Liver (tissue), 9 donors: ENCODE results near the gene KRTAP22-2. TPM values are rescaled to one million over a fixed set of nuclear protein-coding genes. Genes with fewer than 3 reads are reported as not detected.

Source experiments
- DNase-seq: peaks from one replicate; pipeline ENCODE4 v3.0.0-alpha.2; 2017; ENCODE audit warnings: low spot score
- H3K27ac ChIP-seq, 2 donors: one replicate each; pipeline ENCODE4 v1.7.0; 2013; ENCODE audit warnings: inconsistent platforms in 2 of 2, low read length in 2 of 2, control low read depth in 1 of 2, low read depth in 1 of 2, mild to moderate bottlenecking in 1 of 2
- H3K27me3 ChIP-seq, 4 donors: one replicate each; pipeline versions ENCODE4 v1.6.1 to v1.7.0; 2013; ENCODE audit warnings: low read length in 3 of 4, inconsistent platforms in 1 of 4, mild to moderate bottlenecking in 1 of 4, moderate library complexity in 1 of 4; ENCODE audit not compliant: control insufficient read depth in 4 of 4, insufficient read depth in 4 of 4
- H3K36me3 ChIP-seq, 4 donors: one replicate each; pipeline versions ENCODE4 v1.6.1 to v1.7.0; 2013; ENCODE audit warnings: low read length in 3 of 4, mild to moderate bottlenecking in 3 of 4, low read depth in 1 of 4, moderate library complexity in 1 of 4; ENCODE audit not compliant: control insufficient read depth in 4 of 4, insufficient read depth in 3 of 4
- H3K4me1 ChIP-seq, 4 donors: one replicate each; pipeline versions ENCODE4 v1.6.1 to v1.7.0; 2013; ENCODE audit warnings: low read length in 3 of 4, mild to moderate bottlenecking in 3 of 4, moderate library complexity in 1 of 4; ENCODE audit not compliant: control insufficient read depth in 4 of 4, insufficient read depth in 4 of 4
- H3K4me3 ChIP-seq, 3 donors: one replicate each; pipeline versions ENCODE4 v1.6.1 to v1.7.0; 2013; ENCODE audit warnings: low read length in 3 of 3, control low read depth in 1 of 3, low read depth in 1 of 3, mild to moderate bottlenecking in 1 of 3
- H3K9ac ChIP-seq, 2 donors: one replicate each; pipeline ENCODE4 v1.7.0; 2013; ENCODE audit warnings: low read length in 2 of 2, mild to moderate bottlenecking in 2 of 2, moderate library complexity in 2 of 2, control low read depth in 1 of 2, low read depth in 1 of 2
- H3K9me3 ChIP-seq, 4 donors: one replicate each; pipeline versions ENCODE4 v1.6.1 to v1.7.0; 2013; ENCODE audit warnings: low read length in 3 of 4; ENCODE audit not compliant: control insufficient read depth in 4 of 4
- EGR1 ChIP-seq, 2 donors: IDR thresholded peaks; 2 replicates each; pipeline ENCODE4 v1.6.1; 2016 to 2018; ENCODE audit warnings: antibody characterized with exemption in 2 of 2, low read depth in 2 of 2
- FOXA1 ChIP-seq: IDR thresholded peaks from 2 replicates; pipeline ENCODE4 v1.6.1; 2016; ENCODE audit warnings: antibody characterized with exemption
- FOXA2 ChIP-seq: IDR thresholded peaks from 2 replicates; pipeline ENCODE4 v1.6.1; 2016; ENCODE audit warnings: antibody characterized with exemption
- GABPA ChIP-seq, 2 donors: IDR thresholded peaks in 1 of 2; conservative IDR thresholded peaks in 1 of 2; 2 replicates each; pipeline ENCODE4 v1.6.1; 2016; ENCODE audit warnings: antibody characterized with exemption in 2 of 2, mild to moderate bottlenecking in 1 of 2, moderate library complexity in 1 of 2
- HNF4A ChIP-seq, 2 donors: conservative IDR thresholded peaks; 2 replicates each; pipeline ENCODE4 v1.6.1; 2016; ENCODE audit warnings: antibody characterized with exemption in 2 of 2, mild to moderate bottlenecking in 2 of 2
- HNF4G ChIP-seq: IDR thresholded peaks from 2 replicates; pipeline ENCODE4 v1.6.1; 2016; ENCODE audit warnings: antibody characterized with exemption
- NR2F2 ChIP-seq: IDR thresholded peaks from 2 replicates; pipeline ENCODE4 v1.6.1; 2016; ENCODE audit warnings: antibody characterized with exemption
- RXRA ChIP-seq, 2 donors: IDR thresholded peaks; 2 replicates each; pipeline ENCODE4 v1.6.1; 2017 to 2018; ENCODE audit warnings: antibody characterized with exemption in 2 of 2, mild to moderate bottlenecking in 1 of 2
- SP1 ChIP-seq: IDR thresholded peaks from 2 replicates; pipeline ENCODE4 v1.6.1; 2018; ENCODE audit warnings: antibody characterized with exemption, mild to moderate bottlenecking
- YY1 ChIP-seq: IDR thresholded peaks from 2 replicates; pipeline ENCODE4 v1.6.1; 2016; ENCODE audit warnings: antibody characterized with exemption, mild to moderate bottlenecking
- polyA plus RNA-seq, 2 donors: library from polyadenylated mRNA; stranded (reverse) in 1 of 2; unstranded in 1 of 2; fragments of 200-250 nt in 1 of 2; fragments of >200 nt in 1 of 2; fragmentation: Nextera tagmentation in 1 of 2; extraction: Ambion mirVana in 1 of 2; gene quantifications; one replicate each; pipeline versions ENCODE4 v1.2.1 to v1.2.3, GENCODE V29; 2013 to 2015
- total RNA-seq, 2 donors: library from RNA; depleted of rRNA; stranded (reverse); fragments of >200 nt; gene quantifications; one replicate each; pipeline ENCODE4 v1.2.3, GENCODE V29; 2014
- TF ChIP-seq, protein P1 (sequence below): IDR thresholded peaks from 2 replicates; pipeline ENCODE4 v1.6.1; 2016; ENCODE audit warnings: antibody characterized with exemption
- TF ChIP-seq, protein P2 (sequence below): fragments of 150-350 bp; IDR thresholded peaks from 2 replicates; pipeline ENCODE4 v1.5.1; 2017; ENCODE audit warnings: improper control_type of control experiment, low read depth, low read length; ENCODE audit not compliant: missing input control
- TF ChIP-seq, protein P3 (sequence below): IDR thresholded peaks from 2 replicates; pipeline ENCODE4 v1.6.1; 2016; ENCODE audit warnings: antibody characterized with exemption, mild to moderate bottlenecking
- TF ChIP-seq, protein P4 (sequence below): IDR thresholded peaks from 2 replicates; pipeline ENCODE4 v1.6.1; 2016; ENCODE audit warnings: antibody characterized with exemption
- TF ChIP-seq, protein P5 (sequence below): IDR thresholded peaks from 2 replicates; pipeline ENCODE4 v1.6.1; 2016; ENCODE audit warnings: antibody characterized with exemption
- donor health status: healthy.
- donor health status: healthy.
- donor health status: healthy.
- donor health status: healthy.
- donor health status: healthy.

KRTAP22-2 gene
- total and polyA plus RNA-seq, 4 donors = not detected

- no peak overlapping the region for H3K27ac ChIP-seq
These were observed 12.4 kb downstream of the KRTAP22-2 start for GRCh38 chr21:30577766-30578165.

GRCh38 chr21:30567617-30568016, 22.6 kb downstream of the KRTAP22-2 start:
- Histone ChIP-seq H3K36me3 (no peaks in the 10 kb centered on the region), H3K4me1 (no peaks in the 10 kb centered on the region), H3K9me3 (no peaks in the 10 kb centered on the region), H3K27ac (no peak overlapping the region), H3K4me3 (no peak overlapping the region), H3K9ac (no peak overlapping the region), H3K27me3 (no peaks in the 10 kb centered on the region)
- DNase-seq = no peak
- TF ChIP-seq RXRA (IDR thresholded peaks at IDR 0.05) (no peak), HNF4A (conservative IDR thresholded peaks at IDR 0.05) (no peak), FOXA1 (no peak), EGR1 (IDR thresholded peaks at IDR 0.05; ENCODE audit: low read depth in 2 of 2) (no peak), YY1 (no peak), FOXA2 (no peak), GABPA (IDR thresholded peaks at IDR 0.05 in 1 of 2, conservative IDR thresholded peaks at IDR 0.05 in 1 of 2) (no peak), SP1 (no peak), HNF4G (no peak), NR2F2 (no peak)
- TF ChIP-seq, protein P1, sequence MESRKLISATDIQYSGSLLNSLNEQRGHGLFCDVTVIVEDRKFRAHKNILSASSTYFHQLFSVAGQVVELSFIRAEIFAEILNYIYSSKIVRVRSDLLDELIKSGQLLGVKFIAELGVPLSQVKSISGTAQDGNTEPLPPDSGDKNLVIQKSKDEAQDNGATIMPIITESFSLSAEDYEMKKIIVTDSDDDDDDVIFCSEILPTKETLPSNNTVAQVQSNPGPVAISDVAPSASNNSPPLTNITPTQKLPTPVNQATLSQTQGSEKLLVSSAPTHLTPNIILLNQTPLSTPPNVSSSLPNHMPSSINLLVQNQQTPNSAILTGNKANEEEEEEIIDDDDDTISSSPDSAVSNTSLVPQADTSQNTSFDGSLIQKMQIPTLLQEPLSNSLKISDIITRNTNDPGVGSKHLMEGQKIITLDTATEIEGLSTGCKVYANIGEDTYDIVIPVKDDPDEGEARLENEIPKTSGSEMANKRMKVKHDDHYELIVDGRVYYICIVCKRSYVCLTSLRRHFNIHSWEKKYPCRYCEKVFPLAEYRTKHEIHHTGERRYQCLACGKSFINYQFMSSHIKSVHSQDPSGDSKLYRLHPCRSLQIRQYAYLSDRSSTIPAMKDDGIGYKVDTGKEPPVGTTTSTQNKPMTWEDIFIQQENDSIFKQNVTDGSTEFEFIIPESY = no peak
- TF ChIP-seq, protein P2, sequence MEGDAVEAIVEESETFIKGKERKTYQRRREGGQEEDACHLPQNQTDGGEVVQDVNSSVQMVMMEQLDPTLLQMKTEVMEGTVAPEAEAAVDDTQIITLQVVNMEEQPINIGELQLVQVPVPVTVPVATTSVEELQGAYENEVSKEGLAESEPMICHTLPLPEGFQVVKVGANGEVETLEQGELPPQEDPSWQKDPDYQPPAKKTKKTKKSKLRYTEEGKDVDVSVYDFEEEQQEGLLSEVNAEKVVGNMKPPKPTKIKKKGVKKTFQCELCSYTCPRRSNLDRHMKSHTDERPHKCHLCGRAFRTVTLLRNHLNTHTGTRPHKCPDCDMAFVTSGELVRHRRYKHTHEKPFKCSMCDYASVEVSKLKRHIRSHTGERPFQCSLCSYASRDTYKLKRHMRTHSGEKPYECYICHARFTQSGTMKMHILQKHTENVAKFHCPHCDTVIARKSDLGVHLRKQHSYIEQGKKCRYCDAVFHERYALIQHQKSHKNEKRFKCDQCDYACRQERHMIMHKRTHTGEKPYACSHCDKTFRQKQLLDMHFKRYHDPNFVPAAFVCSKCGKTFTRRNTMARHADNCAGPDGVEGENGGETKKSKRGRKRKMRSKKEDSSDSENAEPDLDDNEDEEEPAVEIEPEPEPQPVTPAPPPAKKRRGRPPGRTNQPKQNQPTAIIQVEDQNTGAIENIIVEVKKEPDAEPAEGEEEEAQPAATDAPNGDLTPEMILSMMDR = no peak
- TF ChIP-seq, protein P3, sequence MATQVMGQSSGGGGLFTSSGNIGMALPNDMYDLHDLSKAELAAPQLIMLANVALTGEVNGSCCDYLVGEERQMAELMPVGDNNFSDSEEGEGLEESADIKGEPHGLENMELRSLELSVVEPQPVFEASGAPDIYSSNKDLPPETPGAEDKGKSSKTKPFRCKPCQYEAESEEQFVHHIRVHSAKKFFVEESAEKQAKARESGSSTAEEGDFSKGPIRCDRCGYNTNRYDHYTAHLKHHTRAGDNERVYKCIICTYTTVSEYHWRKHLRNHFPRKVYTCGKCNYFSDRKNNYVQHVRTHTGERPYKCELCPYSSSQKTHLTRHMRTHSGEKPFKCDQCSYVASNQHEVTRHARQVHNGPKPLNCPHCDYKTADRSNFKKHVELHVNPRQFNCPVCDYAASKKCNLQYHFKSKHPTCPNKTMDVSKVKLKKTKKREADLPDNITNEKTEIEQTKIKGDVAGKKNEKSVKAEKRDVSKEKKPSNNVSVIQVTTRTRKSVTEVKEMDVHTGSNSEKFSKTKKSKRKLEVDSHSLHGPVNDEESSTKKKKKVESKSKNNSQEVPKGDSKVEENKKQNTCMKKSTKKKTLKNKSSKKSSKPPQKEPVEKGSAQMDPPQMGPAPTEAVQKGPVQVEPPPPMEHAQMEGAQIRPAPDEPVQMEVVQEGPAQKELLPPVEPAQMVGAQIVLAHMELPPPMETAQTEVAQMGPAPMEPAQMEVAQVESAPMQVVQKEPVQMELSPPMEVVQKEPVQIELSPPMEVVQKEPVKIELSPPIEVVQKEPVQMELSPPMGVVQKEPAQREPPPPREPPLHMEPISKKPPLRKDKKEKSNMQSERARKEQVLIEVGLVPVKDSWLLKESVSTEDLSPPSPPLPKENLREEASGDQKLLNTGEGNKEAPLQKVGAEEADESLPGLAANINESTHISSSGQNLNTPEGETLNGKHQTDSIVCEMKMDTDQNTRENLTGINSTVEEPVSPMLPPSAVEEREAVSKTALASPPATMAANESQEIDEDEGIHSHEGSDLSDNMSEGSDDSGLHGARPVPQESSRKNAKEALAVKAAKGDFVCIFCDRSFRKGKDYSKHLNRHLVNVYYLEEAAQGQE = no peak
- TF ChIP-seq, protein P4, sequence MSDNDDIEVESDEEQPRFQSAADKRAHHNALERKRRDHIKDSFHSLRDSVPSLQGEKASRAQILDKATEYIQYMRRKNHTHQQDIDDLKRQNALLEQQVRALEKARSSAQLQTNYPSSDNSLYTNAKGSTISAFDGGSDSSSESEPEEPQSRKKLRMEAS = no peak
- TF ChIP-seq, protein P5, sequence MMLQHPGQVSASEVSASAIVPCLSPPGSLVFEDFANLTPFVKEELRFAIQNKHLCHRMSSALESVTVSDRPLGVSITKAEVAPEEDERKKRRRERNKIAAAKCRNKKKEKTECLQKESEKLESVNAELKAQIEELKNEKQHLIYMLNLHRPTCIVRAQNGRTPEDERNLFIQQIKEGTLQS = no peak

More at GRCh38 chr21:30577766-30578165, 12.4 kb downstream of the KRTAP22-2 start:
- no peak overlapping the region for H3K9ac ChIP-seq
- no peaks in the 10 kb centered on the region for H3K9me3 ChIP-seq
- no peak for TF ChIP-seq HNF4G
- TF ChIP-seq, protein P3 = no peak
- DNase-seq = no peak
- H3K4me1 ChIP-seq = no peaks in the 10 kb centered on the region
- no peak overlapping the region for H3K4me3 ChIP-seq
- H3K36me3 ChIP-seq = no peaks in the 10 kb centered on the region
- no peaks in the 10 kb centered on the region for H3K27me3 ChIP-seq
